Common myeloid progenitor, CD34-positive (primary cell): ENCODE data around the gene ACTG1.

ENCODE experiments used
- CTCF ChIA-PET: fragments of 350-600 bp; sonication (Branson Sonifier 250); formaldehyde crosslinking; loops from one replicate; lab custom pipeline; 2021; ENCODE audit warnings: antibody characterized with exemption; lab: Charles Lee
- POLR2A ChIA-PET: fragments of 350-600 bp; sonication (Branson Sonifier 250); formaldehyde crosslinking; loops from one replicate; lab custom pipeline; 2021; ENCODE audit warnings: antibody characterized with exemption; lab: Charles Lee
- DNase-seq, 3 donors: peaks; one replicate each; pipeline versions ENCODE4 v3.0.0 to v3.0.0-alpha.2; 2013
- H3K27ac ChIP-seq, 2 experiments: 1 replicate in 1 of 2; 2 replicates in 1 of 2; pipeline ENCODE4 v1.7.0; 2013; ENCODE audit warnings: inconsistent platforms in 2 of 2, low read length in 2 of 2, mild to moderate bottlenecking in 2 of 2, low read depth in 1 of 2, moderate library complexity in 1 of 2; ENCODE audit not compliant: severe bottlenecking in 2 of 2, insufficient read depth in 1 of 2, poor library complexity in 1 of 2
- H3K27me3 ChIP-seq, 5 experiments: replicated peaks in 2 of 5; 1 replicate in 3 of 5; 2 replicates in 2 of 5; pipeline versions ENCODE4 v1.6.1 to v1.7.0; 2013; ENCODE audit warnings: low read length in 4 of 5, mild to moderate bottlenecking in 2 of 5, moderate library complexity in 2 of 5, inconsistent platforms in 1 of 5; ENCODE audit not compliant: insufficient read depth in 5 of 5, control insufficient read depth in 4 of 5
- H3K36me3 ChIP-seq, 4 experiments: 1 replicate in 2 of 4; 2 replicates in 2 of 4; pipeline versions ENCODE4 v1.6.1 to v1.7.0; 2013; ENCODE audit warnings: low read length in 3 of 4, control low read depth in 1 of 4, mild to moderate bottlenecking in 1 of 4; ENCODE audit not compliant: control insufficient read depth in 4 of 4, insufficient read depth in 4 of 4
- H3K4me1 ChIP-seq, 4 experiments: 1 replicate in 3 of 4; 2 replicates in 1 of 4; pipeline versions ENCODE4 v1.6.1 to v1.7.1; 2013; ENCODE audit warnings: low read length in 3 of 4, mild to moderate bottlenecking in 3 of 4, control low read depth in 1 of 4, inconsistent platforms in 1 of 4, moderate library complexity in 1 of 4; ENCODE audit not compliant: control insufficient read depth in 4 of 4, insufficient read depth in 4 of 4; ENCODE audit errors: control extremely low read depth in 1 of 4
- H3K4me3 ChIP-seq, 7 experiments: 1 replicate in 4 of 7; 2 replicates in 3 of 7; pipeline versions ENCODE4 v1.5.1 to v1.7.0; 2013; ENCODE audit warnings: mild to moderate bottlenecking in 7 of 7, low read length in 6 of 7, moderate library complexity in 6 of 7, inconsistent platforms in 2 of 7, low read depth in 2 of 7, control low read depth in 1 of 7; ENCODE audit not compliant: insufficient read depth in 4 of 7, control insufficient read depth in 1 of 7; ENCODE audit errors: extremely low read depth in 1 of 7
- H3K9me3 ChIP-seq, 5 experiments: 1 replicate in 4 of 5; 2 replicates in 1 of 5; pipeline versions ENCODE4 v1.6.1 to v1.7.1; 2013; ENCODE audit warnings: low read length in 4 of 5, mild to moderate bottlenecking in 2 of 5, inconsistent platforms in 1 of 5, low read depth in 1 of 5, moderate library complexity in 1 of 5; ENCODE audit not compliant: control insufficient read depth in 4 of 5, insufficient read depth in 2 of 5; ENCODE audit errors: control extremely low read depth in 1 of 5
- WGBS: methylation state at CpG from one replicate; pipeline ENCODE4 v1.1.5; 2013; ENCODE audit not compliant: insufficient coverage; 5-methylcytosine and 5-hydroxymethylcytosine counted together

ACTG1 gene

DNA sequence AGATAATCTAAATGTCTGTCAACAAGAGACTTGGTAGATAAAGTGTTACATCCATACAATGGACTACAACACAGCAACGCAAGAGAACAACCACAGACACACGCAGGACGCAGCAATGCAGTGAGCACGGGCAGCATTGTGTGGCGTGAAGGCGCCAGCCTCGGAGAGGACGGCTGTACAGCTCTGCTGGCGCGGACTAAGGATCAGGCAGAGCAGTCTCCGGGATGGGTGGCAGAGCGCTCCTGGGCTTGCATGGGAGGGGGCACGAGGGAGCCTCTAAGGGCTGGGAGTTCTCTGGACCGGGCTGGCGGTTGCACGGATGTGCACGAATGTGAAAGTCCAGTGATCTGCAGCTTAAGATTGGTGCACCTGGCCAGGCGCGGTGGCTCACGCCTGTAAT is 34.5 kb downstream of the ACTG1 start:
- Histone ChIP-seq H3K9me3 (peaks cover 0 to 3% (median 0%) of the 10 kb centered on the region in 5 experiments), H3K4me3 (no peak overlapping the region), H3K27me3 (no peaks in the 10 kb centered on the region), H3K27ac (no peak overlapping the region), H3K36me3 (no peaks in the 10 kb centered on the region), H3K4me1 (peaks cover 0 to 37% (median 25%) of the 10 kb centered on the region in 4 experiments)
- no peak for DNase-seq
- CTCF ChIA-PET = interaction anchor here (0.6 kb wide), 1 partner anchor 372 kb away, joined by 3 read pairs; no protein-coding TSS in a partner anchor
- WGBS = 98% methylated on average over 19 of the region's 20 CpGs
- POLR2A ChIA-PET = no interaction called here

- POLR2A ChIA-PET = no interaction called here
- CTCF ChIA-PET = no interaction called here
- DNase-seq = no peak
- H3K4me3 ChIP-seq = no peak overlapping the region
- H3K27me3 ChIP-seq = no peaks in the 10 kb centered on the region
- H3K9me3 ChIP-seq = peaks cover 0 to 3% (median 0%) of the 10 kb centered on the region in 5 experiments
- H3K4me1 ChIP-seq = peaks cover 0 to 28% (median 16%) of the 10 kb centered on the region in 4 experiments
- no peaks in the 10 kb centered on the region for H3K36me3 ChIP-seq
- H3K27ac ChIP-seq = no peak overlapping the region
- WGBS = 100% methylated on average over 3 of the region's 7 CpGs
These were observed 35.4 kb downstream of the ACTG1 start for GRCh38 chr17:81477173-81477572.

DNA sequence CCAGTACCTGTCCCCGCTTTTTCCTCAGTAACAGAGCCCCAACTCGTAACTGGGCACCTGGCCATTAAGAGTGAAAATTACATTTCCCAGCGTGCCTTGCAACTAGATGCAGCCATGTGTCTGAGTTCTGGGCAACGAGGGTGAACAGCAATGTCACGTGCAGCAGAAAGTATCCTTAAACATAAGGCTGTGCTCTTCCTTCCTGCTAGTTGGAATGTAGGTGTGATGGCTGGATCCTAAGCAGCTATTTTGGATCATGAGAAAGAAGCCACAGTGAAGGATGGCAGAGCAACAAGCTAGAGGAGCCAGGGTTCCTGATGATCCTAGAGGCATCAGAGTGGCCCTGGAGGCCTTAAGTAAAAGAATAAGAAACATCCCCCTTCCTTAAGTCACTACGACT is 36.0 kb downstream of the ACTG1 start:
- 100% methylated on average over 4 of the region's 6 CpGs for WGBS
- ChIA-PET CTCF (no interaction called here), POLR2A (no interaction called here)
- H3K4me3 ChIP-seq = no peak overlapping the region
- peaks cover 0 to 25% (median 10%) of the 10 kb centered on the region in 4 experiments for H3K4me1 ChIP-seq
- H3K36me3 ChIP-seq = no peaks in the 10 kb centered on the region
- H3K9me3 ChIP-seq = peaks cover 0 to 3% (median 0%) of the 10 kb centered on the region in 5 experiments
- no peaks in the 10 kb centered on the region for H3K27me3 ChIP-seq
- no peak overlapping the region for H3K27ac ChIP-seq
- DNase-seq = no peak

- Histone ChIP-seq H3K27ac (no peak overlapping the region), H3K4me1 (peaks cover 0 to 27% (median 8%) of the 10 kb centered on the region in 4 experiments), H3K36me3 (no peaks in the 10 kb centered on the region), H3K4me3 (no peak overlapping the region), H3K9me3 (peaks cover 0 to 3% (median 0%) of the 10 kb centered on the region in 5 experiments), H3K27me3 (no peaks in the 10 kb centered on the region)
- ChIA-PET POLR2A (no interaction called here), CTCF (no interaction called here)
- WGBS = 95% methylated on average over 5 of the region's 7 CpGs
- DNase-seq = no peak
These were observed 36.5 kb downstream of the ACTG1 start for GRCh38 chr17:81476097-81476496.

GRCh38 chr17:81474958-81475357 is 37.6 kb downstream of the ACTG1 start:
- CTCF ChIA-PET = interaction anchor here (1.0 to 2.6 kb wide), 2 partner anchors 35 to 66 kb away, joined by 3 to 11 read pairs; no protein-coding TSS in a partner anchor
- no peak for DNase-seq
- POLR2A ChIA-PET = no interaction called here
- 96% methylated on average over 13 of the region's 16 CpGs for WGBS
- no peak overlapping the region for H3K4me3 ChIP-seq
- peaks cover 0 to 25% (median 5%) of the 10 kb centered on the region in 4 experiments for H3K4me1 ChIP-seq
- H3K9me3 ChIP-seq = peaks cover 0 to 3% (median 0%) of the 10 kb centered on the region in 5 experiments
- H3K27ac ChIP-seq = no peak overlapping the region
- H3K27me3 ChIP-seq = no peaks in the 10 kb centered on the region
- no peaks in the 10 kb centered on the region for H3K36me3 ChIP-seq

DNA sequence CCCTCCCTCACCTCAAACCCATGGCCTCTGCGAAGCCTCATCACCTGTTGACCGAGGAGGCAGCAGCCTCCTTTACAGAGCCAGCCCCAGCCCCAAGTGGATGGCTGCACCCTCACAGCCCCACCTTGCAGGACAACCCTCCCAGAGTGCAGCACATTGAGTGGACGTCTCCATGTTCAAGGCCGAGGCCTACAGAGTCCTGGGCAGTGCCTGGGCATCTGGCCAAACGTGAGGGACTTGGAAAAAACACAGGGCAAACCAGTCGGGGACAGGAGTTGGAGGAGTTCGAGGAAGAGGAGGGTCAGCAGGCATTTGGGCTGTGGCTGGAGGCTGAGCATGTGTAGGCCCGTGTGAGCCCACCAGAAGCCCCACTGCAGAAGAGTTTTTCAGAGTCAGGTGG is 39.6 kb downstream of the ACTG1 start:
- no peak overlapping the region for H3K4me3 ChIP-seq
- no peak for DNase-seq
- peaks cover 0 to 5% (median 0%) of the 10 kb centered on the region in 4 experiments for H3K36me3 ChIP-seq
- ChIA-PET POLR2A (no interaction called here), CTCF (interaction anchor here (0.8 to 2.6 kb wide), 5 partner anchors 12 to 78 kb away, joined by 3 to 11 read pairs (median 4); partner anchors contain the start of gene BAHCC1)
- H3K4me1 ChIP-seq = peaks cover 0 to 19% (median 5%) of the 10 kb centered on the region in 4 experiments
- WGBS = 90% methylated on average over 5 of the region's 8 CpGs
- no peak overlapping the region for H3K27ac ChIP-seq
- H3K9me3 ChIP-seq = peaks cover 0 to 3% (median 0%) of the 10 kb centered on the region in 5 experiments
- no peaks in the 10 kb centered on the region for H3K27me3 ChIP-seq

GRCh38 chr17:81471818-81472456 is 40.7 kb downstream of the ACTG1 start:
- peak in 2 of 3 donors; percentile 47 to 50 for DNase-seq

More at GRCh38 chr17:81471818-81472456, 40.7 kb downstream of the ACTG1 start:
- no peak overlapping the region for H3K27ac ChIP-seq
- H3K27me3 ChIP-seq = no peaks in the 10 kb centered on the region
- ChIA-PET POLR2A (interaction anchor here (0.6 kb wide), 1 partner anchor 76 kb away, joined by 3 read pairs; no protein-coding TSS in a partner anchor), CTCF (interaction anchor here (0.9 to 2.2 kb wide), 5 partner anchors 13 to 67 kb away, joined by 3 to 6 read pairs (median 4); no protein-coding TSS in a partner anchor)
- H3K36me3 ChIP-seq = peaks cover 0 to 14% (median 1%) of the 10 kb centered on the region in 4 experiments
- peaks cover 0 to 17% (median 3%) of the 10 kb centered on the region in 4 experiments for H3K4me1 ChIP-seq
- 89% methylated on average over 26 of the region's 28 CpGs for WGBS
- H3K4me3 ChIP-seq = no peak overlapping the region
- H3K9me3 ChIP-seq = peaks cover 0 to 3% (median 0%) of the 10 kb centered on the region in 5 experiments
